Thoracic aorta (tissue), 2 donors: ENCODE measurements around the gene RNF11. TPM values are rescaled to one million over a fixed set of nuclear protein-coding genes. Genes with fewer than 3 reads are reported as not detected.
"Not testable (repeated sequence)": the region's sequence is repeated elsewhere in the genome, so short reads cannot be mapped to it uniquely, and the experiment has no call there.

ENCODE experiments used
- ATAC-seq: fragments of 150-250 bp; one replicate; pipeline ENCODE4 v1.8.0; 2017; ENCODE audit warnings: low read depth; ENCODE audit not compliant: insufficient number of reproducible peaks, low FRiP score
- DNase-seq: peaks from one replicate; pipeline ENCODE4 v3.0.0-alpha.2; 2020; ENCODE audit warnings: low spot score
- H3K27ac ChIP-seq, 2 donors: fragments of 200-600 bp; sonication (generic); 1 replicate in 1 of 2; 2 replicates in 1 of 2; pipeline ENCODE4 v1.5.1; 2016; ENCODE audit warnings: mild to moderate bottlenecking in 2 of 2, moderate library complexity in 2 of 2
- H3K27me3 ChIP-seq: fragments of 200-600 bp; sonication (generic); replicated peaks from 2 replicates; pipeline ENCODE4 v1.6.0; 2016; ENCODE audit warnings: mild to moderate bottlenecking; ENCODE audit not compliant: insufficient read depth
- H3K36me3 ChIP-seq: fragments of 200-600 bp; sonication (generic); one replicate; pipeline ENCODE4 v1.5.1; 2016
- H3K4me1 ChIP-seq, 2 donors: fragments of 200-600 bp; sonication (generic); 1 replicate in 1 of 2; 2 replicates in 1 of 2; pipeline versions ENCODE4 v1.5.1 to v1.6.0; 2016; ENCODE audit warnings: low read depth in 2 of 2, mild to moderate bottlenecking in 1 of 2; ENCODE audit not compliant: control insufficient read depth in 1 of 2
- H3K4me3 ChIP-seq: fragments of 200-600 bp; sonication (generic); 2 replicates; pipeline ENCODE4 v1.5.1; 2016; ENCODE audit warnings: mild to moderate bottlenecking
- H3K9me3 ChIP-seq: fragments of 200-600 bp; sonication (generic); 2 replicates; pipeline ENCODE4 v1.5.1; 2016
- CTCF ChIP-seq: fragments of 200-600 bp; sonication (generic); IDR thresholded peaks from one replicate; pipeline ENCODE4 v1.5.1; 2019; ENCODE audit warnings: antibody characterized with exemption
- total RNA-seq, 2 donors: library from RNA; depleted of rRNA; stranded (reverse); fragments of >200 nt; gene quantifications; one replicate each; pipeline versions ENCODE4 v1.1.0 to v1.2.3, GENCODE V29; 2016

The RNF11 gene
- total RNA-seq, 2 donors from 2014 or later = 102 to 112 TPM

DNA sequence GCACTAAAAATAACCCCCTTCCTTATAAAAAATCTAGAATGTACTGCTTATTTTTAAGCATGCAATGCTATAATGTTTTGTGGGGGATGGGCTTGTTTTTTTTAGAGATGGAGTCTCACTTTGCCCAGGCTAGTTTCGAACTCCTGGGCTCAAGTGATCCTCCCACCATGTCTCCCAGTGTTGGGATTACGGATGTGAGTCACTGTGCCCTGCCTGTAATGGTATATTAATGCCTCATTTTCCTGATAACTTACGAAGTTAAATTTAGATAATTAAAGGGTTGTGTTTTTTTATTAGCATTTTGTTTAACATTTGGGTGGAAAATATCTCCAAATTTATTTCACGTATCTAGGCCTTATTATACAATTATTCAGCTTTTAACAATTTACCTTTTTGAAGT is 6.5 kb downstream of the RNF11 start:
- no peak for TF ChIP-seq CTCF
- ATAC-seq = no peak
- no peaks in the 10 kb centered on the region for H3K27me3 ChIP-seq
- no peaks in the 10 kb centered on the region for H3K36me3 ChIP-seq
- no peaks in the 10 kb centered on the region for H3K9me3 ChIP-seq
- peaks cover 31 to 59% of the 10 kb centered on the region in 2 donors for H3K4me1 ChIP-seq
- no peak overlapping the region for H3K4me3 ChIP-seq
- DNase-seq = no peak
- no peak overlapping the region for H3K27ac ChIP-seq

DNA sequence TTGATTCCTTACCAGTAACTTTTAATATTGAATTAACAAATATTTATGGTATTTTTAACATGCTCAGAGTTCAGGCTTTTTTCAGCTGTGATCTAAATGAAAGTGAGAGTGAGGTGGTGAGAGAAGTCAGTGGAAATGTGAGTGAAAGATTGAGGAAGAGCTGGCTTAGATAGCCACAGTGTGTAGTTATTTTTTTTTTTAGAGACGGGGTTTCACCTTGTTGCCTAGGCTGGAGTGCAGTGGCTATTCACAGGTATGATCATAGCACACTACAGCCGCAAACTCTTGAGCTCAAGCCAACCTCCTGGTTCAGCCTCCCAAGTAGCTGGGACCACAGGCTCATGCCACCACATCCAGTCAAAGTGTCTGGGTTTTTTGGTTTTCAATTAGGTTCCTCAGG is 10.9 kb downstream of the RNF11 start:
- H3K36me3 ChIP-seq = no peaks in the 10 kb centered on the region
- no peak overlapping the region for H3K27ac ChIP-seq
- DNase-seq (no peak), ATAC-seq (no peak)
- H3K27me3 ChIP-seq = no peaks in the 10 kb centered on the region
- H3K9me3 ChIP-seq = no peaks in the 10 kb centered on the region
- H3K4me3 ChIP-seq = no peak overlapping the region
- no peak for TF ChIP-seq CTCF
- peaks cover 16 to 48% of the 10 kb centered on the region in 2 donors for H3K4me1 ChIP-seq

GRCh38 chr1:51247499-51247898 is 11.4 kb downstream of the RNF11 start:
- TF ChIP-seq CTCF = no peak
- Histone ChIP-seq H3K9me3 (no peaks in the 10 kb centered on the region), H3K4me1 (peaks cover 16 to 45% of the 10 kb centered on the region in 2 donors), H3K27ac (no peak overlapping the region), H3K4me3 (no peak overlapping the region), H3K36me3 (no peaks in the 10 kb centered on the region), H3K27me3 (no peaks in the 10 kb centered on the region)
- DNase-seq = no peak
- no peak for ATAC-seq

DNA sequence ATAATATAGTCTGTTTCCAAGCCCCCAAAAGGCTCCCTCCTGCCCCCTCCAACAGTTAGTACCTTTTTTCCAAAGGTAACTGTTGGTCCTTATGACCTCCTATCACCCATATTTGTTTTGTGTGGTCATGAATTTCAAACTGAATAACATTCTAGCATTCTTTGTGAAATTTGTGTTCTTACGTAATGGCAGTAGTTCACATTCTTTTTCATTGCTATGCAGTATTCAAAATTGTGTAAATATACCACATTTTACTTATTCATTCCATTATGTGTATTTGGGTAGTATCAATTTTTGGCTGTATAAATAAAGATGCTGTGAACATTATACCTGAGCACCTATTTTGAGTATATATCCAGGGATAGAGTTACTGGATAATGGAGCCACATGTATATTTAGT is 13.4 kb downstream of the RNF11 start:
- ATAC-seq = no peak
- Histone ChIP-seq H3K4me1 (peaks cover 23 to 47% of the 10 kb centered on the region in 2 donors), H3K9me3 (no peaks in the 10 kb centered on the region), H3K4me3 (no peak overlapping the region), H3K27ac (no peak overlapping the region), H3K36me3 (no peaks in the 10 kb centered on the region), H3K27me3 (no peaks in the 10 kb centered on the region)
- DNase-seq = no peak
- no peak for TF ChIP-seq CTCF

DNA sequence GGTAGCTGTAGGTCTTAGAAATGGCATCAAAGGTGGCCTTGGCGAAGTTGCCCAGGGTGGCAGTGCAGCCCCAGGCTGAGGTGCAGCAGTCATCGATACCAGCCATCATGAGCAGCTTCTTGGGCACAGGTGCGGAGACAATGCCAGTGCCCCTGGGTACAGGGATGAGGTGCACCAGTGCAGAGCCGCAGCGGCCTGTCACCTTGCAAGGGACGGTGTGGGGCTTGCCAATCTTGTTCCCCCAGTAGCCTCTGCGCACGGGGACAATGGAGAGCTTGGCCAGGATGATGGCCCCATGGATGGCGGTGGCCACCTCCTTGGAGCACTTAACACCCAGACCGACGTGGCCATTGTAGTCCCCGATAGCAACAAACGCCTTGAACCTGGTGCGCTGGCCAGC is 14.7 kb downstream of the RNF11 start:
- not testable (repeated sequence) for H3K27ac ChIP-seq, DNase-seq, H3K4me3 ChIP-seq, H3K27me3 ChIP-seq, H3K9me3 ChIP-seq, ATAC-seq, H3K36me3 ChIP-seq
- H3K4me1 ChIP-seq = peaks cover 35 to 58% of the 10 kb centered on the region in 2 donors

- ATAC-seq, DNase-seq, H3K9me3 ChIP-seq, H3K36me3 ChIP-seq, H3K27me3 ChIP-seq, H3K4me3 ChIP-seq, H3K27ac ChIP-seq: not testable (repeated sequence)
- peaks cover 35 to 59% of the 10 kb centered on the region in 2 donors for H3K4me1 ChIP-seq
Observed at GRCh38 chr1:51251165-51251564, 15.1 kb downstream of the RNF11 start.
